K562 (cell line): ENCODE results near the gene RARRES2. TPM values are rescaled to one million over a fixed set of nuclear protein-coding genes. Genes with fewer than 3 reads are reported as not detected.

Experiments used
- ATF7 ChIP-seq: fragments of 450-650 bp; IDR thresholded peaks from 2 replicates; pipeline ENCODE4 v1.7.1; 2014; ENCODE audit warnings: mild to moderate bottlenecking, moderate library complexity
- CTBP1 ChIP-seq: fragments of 450-650 bp; IDR thresholded peaks from 2 replicates; pipeline ENCODE4 v1.6.1; 2016; ENCODE audit warnings: borderline replicate concordance
- DPF2 ChIP-seq: fragments of 450-650 bp; IDR thresholded peaks from 2 replicates; pipeline ENCODE4 v1.6.1; 2016
- ELK1 ChIP-seq: sonication (generic); formaldehyde crosslinking; IDR thresholded peaks from 2 replicates; pipeline ENCODE4 v1.8.1; 2022; ENCODE audit warnings: missing genetic modification reagents
- LARP7 ChIP-seq: fragments of 450-650 bp; IDR thresholded peaks from 2 replicates; pipeline ENCODE4 v1.6.1; 2016
- MYNN ChIP-seq, 2 experiments: sonication (generic); formaldehyde crosslinking in 1 of 2; IDR thresholded peaks; 2 replicates each; pipeline versions ENCODE4 v1.5.0 to v1.6.1; 2016 to 2020; ENCODE audit warnings: antibody characterized with exemption in 1 of 2, missing genetic modification reagents in 1 of 2
- NFRKB ChIP-seq: fragments of 450-650 bp; IDR thresholded peaks from 2 replicates; pipeline ENCODE4 v1.6.1; 2016; ENCODE audit warnings: low read depth
- NR2C1 ChIP-seq, 2 experiments: fragments of 450-650 bp; IDR thresholded peaks; 2 replicates each; pipeline ENCODE4 v1.6.1; 2017; ENCODE audit warnings: mild to moderate bottlenecking in 2 of 2, antibody characterized with exemption in 1 of 2, inconsistent platforms in 1 of 2, missing compliant biosample characterization in 1 of 2, missing genetic modification characterization in 1 of 2
- NR2C2 ChIP-seq, 2 experiments: fragments of 200-800 bp in 1 of 2; sonication (Bioruptor generic) in 1 of 2; sonication (generic) in 1 of 2; formaldehyde crosslinking in 1 of 2; IDR thresholded peaks; 2 replicates each; pipeline versions ENCODE4 v1.6.1 to v1.8.0; 2016 to 2022; ENCODE audit warnings: mild to moderate bottlenecking in 1 of 2, missing compliant biosample characterization in 1 of 2, missing genetic modification characterization in 1 of 2, missing genetic modification reagents in 1 of 2
- SAFB ChIP-seq: fragments of 200-400 bp; formaldehyde crosslinking; IDR thresholded peaks from 2 replicates; pipeline ENCODE4 v1.6.1; 2017; ENCODE audit warnings: low read depth, low read length, borderline replicate concordance
- SETDB1 ChIP-seq: IDR thresholded peaks from one replicate; pipeline ENCODE4 v1.6.1; 2012; ENCODE audit warnings: low read length, control low read depth, inconsistent platforms
- TSC22D4 ChIP-seq: fragments of 450-650 bp; IDR thresholded peaks from 2 replicates; pipeline ENCODE4 v1.6.1; 2016; ENCODE audit warnings: missing genetic modification characterization, missing biosample characterization, control low read depth
- WHSC1 ChIP-seq: IDR thresholded peaks from one replicate; pipeline ENCODE4 v1.6.1; 2012; ENCODE audit warnings: low read length, control low read depth, inconsistent platforms
- ZBTB1 ChIP-seq: sonication (generic); formaldehyde crosslinking; IDR thresholded peaks from 2 replicates; pipeline ENCODE4 v1.8.1; 2023; ENCODE audit warnings: missing genetic modification reagents, low read depth, mild to moderate bottlenecking, borderline replicate concordance
- ZBTB2 ChIP-seq: fragments of 450-650 bp; IDR thresholded peaks from 2 replicates; pipeline ENCODE4 v1.6.1; 2016; ENCODE audit warnings: antibody characterized with exemption
- ZNF143 ChIP-seq: sonication (generic); formaldehyde crosslinking; IDR thresholded peaks from 2 replicates; pipeline ENCODE4 v1.9.0; 2022; ENCODE audit warnings: mild to moderate bottlenecking, missing genetic modification reagents
- ZNF699 ChIP-seq: fragments of 250-450 bp; sonication (Bioruptor Pico); IDR thresholded peaks from 2 replicates; pipeline ENCODE4 v1.8.0; 2021; ENCODE audit warnings: mild to moderate bottlenecking, moderate library complexity; ENCODE audit not compliant: insufficient replicate concordance
- polyA plus RNA-seq, 8 experiments: library from polyadenylated mRNA; depleted of rRNA in 4 of 8; stranded (reverse) in 5 of 8; unstranded in 3 of 8; fragments of >200 nt; fragmentation: Nextera tagmentation in 2 of 8; fragmentation: Illumina TruSeq in 1 of 8; extraction: Ambion mirVana in 2 of 8; extraction: Trizol in 1 of 8; gene quantifications; 2 replicates each; pipeline versions ENCODE4 v1.2.1 to v1.2.3, GENCODE V29; 2011 to 2014; ENCODE audit warnings: inconsistent platforms in 1 of 8, missing spikeins in 1 of 8
- total RNA-seq, 7 experiments: library from RNA; depleted of rRNA in 6 of 7; stranded (reverse); fragments of >200 nt in 6 of 7; fragmentation: Illumina TruSeq in 2 of 7; extraction: Trizol in 2 of 7; gene quantifications; 2 replicates each; pipeline versions ENCODE4 v1.2.1 to v1.2.3, GENCODE V29; 2011 to 2021; ENCODE audit warnings: low replicate concordance in 1 of 7
- TF ChIP-seq, protein P1 (sequence below): fragments of 450-650 bp; formaldehyde crosslinking; IDR thresholded peaks from 2 replicates; pipeline ENCODE4 v1.4.0; 2020; ENCODE audit warnings: mild to moderate bottlenecking, mixed read lengths
- TF ChIP-seq, protein P2 (sequence below), 2 experiments: fragments of 450-650 bp; IDR thresholded peaks; 2 replicates each; pipeline ENCODE4 v1.6.1; 2018; ENCODE audit warnings: mild to moderate bottlenecking in 2 of 2, low read depth in 1 of 2; ENCODE audit not compliant: partially characterized antibody in 2 of 2

The RARRES2 gene
- total and polyA plus RNA-seq, 9 of the 15 experiments (the other 6 are each of a cell fraction or from before 2014, with no cell fraction given): 0.11 to 1.7 (median 0.23) TPM; not detected in 6

GRCh38 chr7:150368884-150369747 lies 27.7 kb upstream of the RARRES2 start (continued):
- TF ChIP-seq ZBTB1 (CRISPR knock-in tag): peak; percentile 17; the same call in 1 of the 2 replicates
- TF ChIP-seq, protein P1, sequence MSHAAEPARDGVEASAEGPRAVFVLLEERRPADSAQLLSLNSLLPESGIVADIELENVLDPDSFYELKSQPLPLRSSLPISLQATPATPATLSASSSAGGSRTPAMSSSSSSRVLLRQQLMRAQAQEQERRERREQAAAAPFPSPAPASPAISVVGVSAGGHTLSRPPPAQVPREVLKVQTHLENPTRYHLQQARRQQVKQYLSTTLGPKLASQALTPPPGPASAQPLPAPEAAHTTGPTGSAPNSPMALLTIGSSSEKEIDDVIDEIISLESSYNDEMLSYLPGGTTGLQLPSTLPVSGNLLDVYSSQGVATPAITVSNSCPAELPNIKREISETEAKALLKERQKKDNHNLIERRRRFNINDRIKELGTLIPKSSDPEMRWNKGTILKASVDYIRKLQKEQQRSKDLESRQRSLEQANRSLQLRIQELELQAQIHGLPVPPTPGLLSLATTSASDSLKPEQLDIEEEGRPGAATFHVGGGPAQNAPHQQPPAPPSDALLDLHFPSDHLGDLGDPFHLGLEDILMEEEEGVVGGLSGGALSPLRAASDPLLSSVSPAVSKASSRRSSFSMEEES (CRISPR knock-in tag): no peak
- no peak for TF ChIP-seq WHSC1
- no peak for TF ChIP-seq ZNF699 (CRISPR knock-in tag)
- TF ChIP-seq ATF7: no peak
- TF ChIP-seq ZBTB2: 0 out of 2 replicates have a peak, but pooled peaks have one; percentile 39
- TF ChIP-seq TSC22D4 (tag): no peak
- TF ChIP-seq SAFB: peak; percentile 88
- TF ChIP-seq ZNF143 (CRISPR knock-in tag): no peak
- TF ChIP-seq NR2C2 (CRISPR knock-in tag; IDR thresholded peaks at IDR 0.05): no peak
- 0 out of 2 replicates have a peak, but pooled peaks have one; percentile 28 for TF ChIP-seq NR2C2 (tag; IDR thresholded peaks at IDR 0.05)
- 0 out of 2 replicates have a peak, but pooled peaks have one; percentile 29 for TF ChIP-seq LARP7
- TF ChIP-seq MYNN (IDR thresholded peaks at IDR 0.05): no peak
- no peak for TF ChIP-seq MYNN (CRISPR knock-in tag; IDR thresholded peaks at IDR 0.05)
- 0 out of 2 replicates have a peak, but pooled peaks have one; percentile 7 for TF ChIP-seq CTBP1
- no peak for TF ChIP-seq SETDB1
- TF ChIP-seq, protein P2, sequence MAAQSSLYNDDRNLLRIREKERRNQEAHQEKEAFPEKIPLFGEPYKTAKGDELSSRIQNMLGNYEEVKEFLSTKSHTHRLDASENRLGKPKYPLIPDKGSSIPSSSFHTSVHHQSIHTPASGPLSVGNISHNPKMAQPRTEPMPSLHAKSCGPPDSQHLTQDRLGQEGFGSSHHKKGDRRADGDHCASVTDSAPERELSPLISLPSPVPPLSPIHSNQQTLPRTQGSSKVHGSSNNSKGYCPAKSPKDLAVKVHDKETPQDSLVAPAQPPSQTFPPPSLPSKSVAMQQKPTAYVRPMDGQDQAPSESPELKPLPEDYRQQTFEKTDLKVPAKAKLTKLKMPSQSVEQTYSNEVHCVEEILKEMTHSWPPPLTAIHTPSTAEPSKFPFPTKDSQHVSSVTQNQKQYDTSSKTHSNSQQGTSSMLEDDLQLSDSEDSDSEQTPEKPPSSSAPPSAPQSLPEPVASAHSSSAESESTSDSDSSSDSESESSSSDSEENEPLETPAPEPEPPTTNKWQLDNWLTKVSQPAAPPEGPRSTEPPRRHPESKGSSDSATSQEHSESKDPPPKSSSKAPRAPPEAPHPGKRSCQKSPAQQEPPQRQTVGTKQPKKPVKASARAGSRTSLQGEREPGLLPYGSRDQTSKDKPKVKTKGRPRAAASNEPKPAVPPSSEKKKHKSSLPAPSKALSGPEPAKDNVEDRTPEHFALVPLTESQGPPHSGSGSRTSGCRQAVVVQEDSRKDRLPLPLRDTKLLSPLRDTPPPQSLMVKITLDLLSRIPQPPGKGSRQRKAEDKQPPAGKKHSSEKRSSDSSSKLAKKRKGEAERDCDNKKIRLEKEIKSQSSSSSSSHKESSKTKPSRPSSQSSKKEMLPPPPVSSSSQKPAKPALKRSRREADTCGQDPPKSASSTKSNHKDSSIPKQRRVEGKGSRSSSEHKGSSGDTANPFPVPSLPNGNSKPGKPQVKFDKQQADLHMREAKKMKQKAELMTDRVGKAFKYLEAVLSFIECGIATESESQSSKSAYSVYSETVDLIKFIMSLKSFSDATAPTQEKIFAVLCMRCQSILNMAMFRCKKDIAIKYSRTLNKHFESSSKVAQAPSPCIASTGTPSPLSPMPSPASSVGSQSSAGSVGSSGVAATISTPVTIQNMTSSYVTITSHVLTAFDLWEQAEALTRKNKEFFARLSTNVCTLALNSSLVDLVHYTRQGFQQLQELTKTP (IDR thresholded peaks at IDR 0.05; ENCODE audit: low read depth in 1 of 2, partially characterized antibody in 2 of 2): peak in 1 of 2 experiments; percentile 67
- no peak for TF ChIP-seq NR2C1 (IDR thresholded peaks at IDR 0.05)
- no peak for TF ChIP-seq NR2C1 (tag; IDR thresholded peaks at IDR 0.05)
- no peak for TF ChIP-seq ELK1
- peak; percentile 62; the same call in 1 of the 2 replicates for TF ChIP-seq NFRKB
- peak; percentile 70 for TF ChIP-seq DPF2
